ENCODE results near the gene CELSR1. TPM values are rescaled to one million over a fixed set of nuclear protein-coding genes. Genes with fewer than 3 reads are reported as not detected.

The CELSR1 gene
- total RNA-seq, 2 experiments from 2014 or later = 3.7 to 5.2 TPM

GRCh38 chr22:46462726-46463371 is 74.6 kb downstream of the CELSR1 start:
- Histone ChIP-seq H3K79me2 (ENCODE audit: insufficient read depth, low read depth, low read length) (no peaks in the 10 kb centered on the region), H3K36me3 (ENCODE audit: insufficient read depth, low read length) (no peaks in the 10 kb centered on the region), H3K9me3 (ENCODE audit: low read length) (no peaks in the 10 kb centered on the region), H3K4me2 (ENCODE audit: low read length) (no peak overlapping the region), H3K4me1 (ENCODE audit: insufficient read depth, low read length, poor library complexity, severe bottlenecking) (peaks cover 6% of the 10 kb centered on the region), H3K27ac (ENCODE audit: low read depth, low read length, poor library complexity, severe bottlenecking) (no peak overlapping the region), H4K20me1 (ENCODE audit: insufficient read depth, low read length) (no peaks in the 10 kb centered on the region), H3K4me3 (ENCODE audit: low read depth, low read length, poor library complexity, severe bottlenecking) (no peak overlapping the region), H2AFZ (ENCODE audit: low read length) (no peak overlapping the region), H3K9me2 (ENCODE audit: insufficient read depth, low read length) (no peaks in the 10 kb centered on the region)
- intact Hi-C loops (cut with micrococcal nuclease; ENCODE audit: unreplicated experiment) = no loop called here
- TF ChIP-seq EZH2phosphoT487 (IDR thresholded peaks at IDR 0.05; ENCODE audit: borderline replicate concordance, low read depth, low read length) = no peak
- TF ChIP-seq, protein P1, sequence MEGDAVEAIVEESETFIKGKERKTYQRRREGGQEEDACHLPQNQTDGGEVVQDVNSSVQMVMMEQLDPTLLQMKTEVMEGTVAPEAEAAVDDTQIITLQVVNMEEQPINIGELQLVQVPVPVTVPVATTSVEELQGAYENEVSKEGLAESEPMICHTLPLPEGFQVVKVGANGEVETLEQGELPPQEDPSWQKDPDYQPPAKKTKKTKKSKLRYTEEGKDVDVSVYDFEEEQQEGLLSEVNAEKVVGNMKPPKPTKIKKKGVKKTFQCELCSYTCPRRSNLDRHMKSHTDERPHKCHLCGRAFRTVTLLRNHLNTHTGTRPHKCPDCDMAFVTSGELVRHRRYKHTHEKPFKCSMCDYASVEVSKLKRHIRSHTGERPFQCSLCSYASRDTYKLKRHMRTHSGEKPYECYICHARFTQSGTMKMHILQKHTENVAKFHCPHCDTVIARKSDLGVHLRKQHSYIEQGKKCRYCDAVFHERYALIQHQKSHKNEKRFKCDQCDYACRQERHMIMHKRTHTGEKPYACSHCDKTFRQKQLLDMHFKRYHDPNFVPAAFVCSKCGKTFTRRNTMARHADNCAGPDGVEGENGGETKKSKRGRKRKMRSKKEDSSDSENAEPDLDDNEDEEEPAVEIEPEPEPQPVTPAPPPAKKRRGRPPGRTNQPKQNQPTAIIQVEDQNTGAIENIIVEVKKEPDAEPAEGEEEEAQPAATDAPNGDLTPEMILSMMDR (conservative IDR thresholded peaks at IDR 0.05; ENCODE audit: low read length) = no peak
- DNase-seq (ENCODE audit: low spot score) = no peak
- CTCF ChIA-PET (ENCODE audit: unreplicated experiment) = no interaction called here
- POLR2A ChIA-PET = no interaction called here
- no TSS peak for BruUV-seq (replicated peaks)

GRCh38 chr22:46461566-46462180 is 75.7 kb downstream of the CELSR1 start:
- no TSS peak for BruUV-seq (replicated peaks)
- Histone ChIP-seq H3K4me3 (ENCODE audit: low read depth, low read length, poor library complexity, severe bottlenecking) (no peak overlapping the region), H3K4me2 (ENCODE audit: low read length) (no peak overlapping the region), H3K79me2 (ENCODE audit: insufficient read depth, low read depth, low read length) (no peaks in the 10 kb centered on the region), H3K9me3 (ENCODE audit: low read length) (no peaks in the 10 kb centered on the region), H3K9me2 (ENCODE audit: insufficient read depth, low read length) (no peaks in the 10 kb centered on the region), H2AFZ (ENCODE audit: low read length) (no peak overlapping the region), H3K36me3 (ENCODE audit: insufficient read depth, low read length) (no peaks in the 10 kb centered on the region), H3K4me1 (ENCODE audit: insufficient read depth, low read length, poor library complexity, severe bottlenecking) (peaks cover 6% of the 10 kb centered on the region), H3K27ac (ENCODE audit: low read depth, low read length, poor library complexity, severe bottlenecking) (no peak overlapping the region), H4K20me1 (ENCODE audit: insufficient read depth, low read length) (no peaks in the 10 kb centered on the region)
- intact Hi-C loops (cut with micrococcal nuclease; ENCODE audit: unreplicated experiment) = no loop called here
- TF ChIP-seq, protein P1 (conservative IDR thresholded peaks at IDR 0.05; ENCODE audit: low read length) = no peak
- no peak for TF ChIP-seq EZH2phosphoT487 (IDR thresholded peaks at IDR 0.05; ENCODE audit: borderline replicate concordance, low read depth, low read length)
- POLR2A ChIA-PET = no interaction called here
- CTCF ChIA-PET (ENCODE audit: unreplicated experiment) = no interaction called here
- DNase-seq (ENCODE audit: low spot score) = no peak

DNA sequence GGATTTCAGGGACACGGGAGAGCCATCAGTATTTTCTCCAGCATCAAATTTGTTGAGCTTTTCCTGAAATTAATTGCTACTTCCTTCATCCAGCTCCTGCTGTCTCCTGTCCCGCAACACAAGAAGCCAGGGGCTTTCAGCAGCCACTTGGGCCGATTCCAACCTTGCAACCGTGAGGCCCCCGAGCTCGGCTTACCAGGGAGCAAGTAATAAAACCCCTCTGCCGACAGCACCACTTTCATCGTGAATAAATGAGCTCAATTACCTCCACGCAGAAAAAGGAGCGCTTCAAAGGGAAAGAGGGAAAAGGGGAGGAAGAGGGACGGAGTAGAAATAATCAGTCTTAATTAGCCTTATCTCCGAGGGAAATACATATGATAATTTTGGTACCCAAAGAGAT is 76.6 kb downstream of the CELSR1 start:
- peaks cover 6% of the 10 kb centered on the region for H3K4me1 ChIP-seq (ENCODE audit: insufficient read depth, low read length, poor library complexity, severe bottlenecking)
- H4K20me1 ChIP-seq (ENCODE audit: insufficient read depth, low read length) = no peaks in the 10 kb centered on the region
- H3K27ac ChIP-seq (ENCODE audit: low read depth, low read length, poor library complexity, severe bottlenecking) = no peak overlapping the region
- no TSS peak for BruUV-seq (replicated peaks)
- H3K36me3 ChIP-seq (ENCODE audit: insufficient read depth, low read length) = no peaks in the 10 kb centered on the region
- H3K9me3 ChIP-seq (ENCODE audit: low read length) = no peaks in the 10 kb centered on the region
- no peak for TF ChIP-seq EZH2phosphoT487 (IDR thresholded peaks at IDR 0.05; ENCODE audit: borderline replicate concordance, low read depth, low read length)
- TF ChIP-seq, protein P1 (conservative IDR thresholded peaks at IDR 0.05; ENCODE audit: low read length) = no peak
- H3K4me2 ChIP-seq (ENCODE audit: low read length) = no peak overlapping the region
- no peaks in the 10 kb centered on the region for H3K79me2 ChIP-seq (ENCODE audit: insufficient read depth, low read depth, low read length)
- no peak for DNase-seq (ENCODE audit: low spot score)
- ChIA-PET CTCF (ENCODE audit: unreplicated experiment) (no interaction called here), POLR2A (no interaction called here)
- intact Hi-C loops (cut with micrococcal nuclease; ENCODE audit: unreplicated experiment) = no loop called here
- H3K9me2 ChIP-seq (ENCODE audit: insufficient read depth, low read length) = no peaks in the 10 kb centered on the region
- no peak overlapping the region for H3K4me3 ChIP-seq (ENCODE audit: low read depth, low read length, poor library complexity, severe bottlenecking)
- no peak overlapping the region for H2AFZ ChIP-seq (ENCODE audit: low read length)

Measured in OCI-LY7 (cell line).